Measurements from ENCODE around the gene RNF19B.

The RNF19B gene

GRCh38 chr1:32887623-32888022 lies 77.0 kb downstream of the RNF19B start:
- no peak for DNase-seq

- DNase-seq: no peak
Observed at GRCh38 chr1:32886828-32887414, 77.7 kb downstream of the RNF19B start.
